B cell (primary cell): ENCODE results near the gene RASA3.

ENCODE experiments used
- CTCF ChIP-seq: fragments of 200-600 bp; IDR thresholded peaks from one replicate; pipeline ENCODE4 v1.8.0; 2022; ENCODE audit warnings: antibody characterized with exemption, mild to moderate bottlenecking
- EZH2 ChIP-seq: IDR thresholded peaks from 2 replicates; pipeline ENCODE4 v1.6.1; 2012; ENCODE audit warnings: borderline replicate concordance, low read depth, mild to moderate bottlenecking, moderate library complexity, low read length; ENCODE audit not compliant: insufficient read depth, poor library complexity, severe bottlenecking

GRCh38 chr13:113996081-113996911 lies 136.1 kb downstream of the RASA3 start:
- TF ChIP-seq EZH2 (no peak), CTCF (no peak)
